ENCODE measurements around the gene EMC9.

- no peak for TF ChIP-seq POLR2AphosphoS5 (IDR thresholded peaks at IDR 0.05; ENCODE audit: insufficient read depth in 1 of 2, low read depth in 1 of 2)
- TF ChIP-seq, protein P1, sequence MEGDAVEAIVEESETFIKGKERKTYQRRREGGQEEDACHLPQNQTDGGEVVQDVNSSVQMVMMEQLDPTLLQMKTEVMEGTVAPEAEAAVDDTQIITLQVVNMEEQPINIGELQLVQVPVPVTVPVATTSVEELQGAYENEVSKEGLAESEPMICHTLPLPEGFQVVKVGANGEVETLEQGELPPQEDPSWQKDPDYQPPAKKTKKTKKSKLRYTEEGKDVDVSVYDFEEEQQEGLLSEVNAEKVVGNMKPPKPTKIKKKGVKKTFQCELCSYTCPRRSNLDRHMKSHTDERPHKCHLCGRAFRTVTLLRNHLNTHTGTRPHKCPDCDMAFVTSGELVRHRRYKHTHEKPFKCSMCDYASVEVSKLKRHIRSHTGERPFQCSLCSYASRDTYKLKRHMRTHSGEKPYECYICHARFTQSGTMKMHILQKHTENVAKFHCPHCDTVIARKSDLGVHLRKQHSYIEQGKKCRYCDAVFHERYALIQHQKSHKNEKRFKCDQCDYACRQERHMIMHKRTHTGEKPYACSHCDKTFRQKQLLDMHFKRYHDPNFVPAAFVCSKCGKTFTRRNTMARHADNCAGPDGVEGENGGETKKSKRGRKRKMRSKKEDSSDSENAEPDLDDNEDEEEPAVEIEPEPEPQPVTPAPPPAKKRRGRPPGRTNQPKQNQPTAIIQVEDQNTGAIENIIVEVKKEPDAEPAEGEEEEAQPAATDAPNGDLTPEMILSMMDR (IDR thresholded peaks at IDR 0.05), result no peak
- TF ChIP-seq POLR2A (IDR thresholded peaks at IDR 0.05), result no peak
Measured at GRCh38 chr14:24106672-24107271, 34.6 kb downstream of the EMC9 start.

All from vagina (tissue), 2 donors.